ENCODE measurements around the gene SPAG5. TPM values are rescaled to one million over a fixed set of nuclear protein-coding genes. Genes with fewer than 3 reads are reported as not detected.
A peak's percentile ranks its signal among the peaks of the same experiment; 100 is the strongest.

Gene SPAG5
- total RNA-seq, 4 donors from 2014 or later = 1.4 to 4.9 (median 2.6) TPM

- ATAC-seq = no peak
- WGBS, 2 donors (ENCODE audit: low coverage in 1 of 2) = 83 to 95% methylated on average over 2 to 3 of the region's 3 CpGs
- peaks cover 0 to 73% of the 10 kb centered on the region in 2 donors for H3K36me3 ChIP-seq
Measured at GRCh38 chr17:28563475-28563874, 35.4 kb downstream of the SPAG5 start.

GRCh38 chr17:28555022-28555421, 43.8 kb downstream of the SPAG5 start:
- H3K4me3 ChIP-seq = no peak overlapping the region
- no peak for ATAC-seq
- H3K36me3 ChIP-seq = peaks cover 0 to 70% of the 10 kb centered on the region in 2 donors

More at GRCh38 chr17:28563475-28563874, 35.4 kb downstream of the SPAG5 start:
- no peak overlapping the region for H3K4me3 ChIP-seq
- no peaks in the 10 kb centered on the region for H3K27me3 ChIP-seq
- H3K27ac ChIP-seq = no peak overlapping the region
- H3K4me1 ChIP-seq = peaks cover 0 to 15% (median 0%) of the 10 kb centered on the region in 3 donors
- H3K9me3 ChIP-seq = no peaks in the 10 kb centered on the region
- TF ChIP-seq POLR2AphosphoS5 (IDR thresholded peaks at IDR 0.05) (no peak), CTCF (IDR thresholded peaks at IDR 0.05) (no peak), POLR2A (IDR thresholded peaks at IDR 0.05) (no peak), EP300 (IDR thresholded peaks at IDR 0.05) (no peak)

GRCh38 chr17:28554565-28554964, 44.3 kb downstream of the SPAG5 start:
- peaks cover 0 to 36% (median 13%) of the 10 kb centered on the region in 3 donors for H3K4me1 ChIP-seq
- TF ChIP-seq CTCF (IDR thresholded peaks at IDR 0.05) = no peak
- TF ChIP-seq POLR2A (IDR thresholded peaks at IDR 0.05) = no peak
- TF ChIP-seq POLR2AphosphoS5 (IDR thresholded peaks at IDR 0.05) = no peak
- no peak for TF ChIP-seq EP300 (IDR thresholded peaks at IDR 0.05)
- H3K27me3 ChIP-seq = no peaks in the 10 kb centered on the region
- H3K27ac ChIP-seq = no peak overlapping the region
- 83% methylated on average over 2 of the region's 6 CpGs; no CpG with 5 or more reads in 1 of the 2 donors for WGBS, 2 donors (ENCODE audit: low coverage in 1 of 2)
- H3K9me3 ChIP-seq = no peaks in the 10 kb centered on the region
- no peak for ATAC-seq
- H3K4me3 ChIP-seq = no peak overlapping the region
- peaks cover 0 to 65% of the 10 kb centered on the region in 2 donors for H3K36me3 ChIP-seq

More at GRCh38 chr17:28555022-28555421, 43.8 kb downstream of the SPAG5 start:
- Histone ChIP-seq H3K27me3 (no peaks in the 10 kb centered on the region), H3K27ac (no peak overlapping the region), H3K9me3 (no peaks in the 10 kb centered on the region), H3K4me1 (peaks cover 0 to 31% (median 13%) of the 10 kb centered on the region in 3 donors)
- TF ChIP-seq CTCF (IDR thresholded peaks at IDR 0.05) (no peak), POLR2AphosphoS5 (IDR thresholded peaks at IDR 0.05) (no peak), POLR2A (IDR thresholded peaks at IDR 0.05) (no peak), EP300 (IDR thresholded peaks at IDR 0.05) (no peak)
- 91 to 96% methylated on average over 1 to 3 of the region's 3 CpGs for WGBS, 2 donors (ENCODE audit: low coverage in 1 of 2)

- 70 to 81% methylated on average over 1 to 4 of the region's 5 CpGs for WGBS, 2 donors (ENCODE audit: low coverage in 1 of 2)
- ATAC-seq = no peak
- Histone ChIP-seq H3K9me3 (no peaks in the 10 kb centered on the region), H3K27ac (peak overlapping the region in 3 of 4 donors; percentile 78 to 80 (median 79)), H3K36me3 (peaks cover 0 to 50% of the 10 kb centered on the region in 2 donors), H3K27me3 (no peaks in the 10 kb centered on the region), H3K4me1 (peaks cover 0 to 48% (median 16%) of the 10 kb centered on the region in 3 donors), H3K4me3 (peak overlapping the region in 1 of 2 donors; percentile 91)
- TF ChIP-seq CTCF (IDR thresholded peaks at IDR 0.05) (no peak), EP300 (IDR thresholded peaks at IDR 0.05) (no peak), POLR2A (IDR thresholded peaks at IDR 0.05) (no peak), POLR2AphosphoS5 (IDR thresholded peaks at IDR 0.05) (no peak)
Measured at GRCh38 chr17:28553000-28553505, 45.8 kb downstream of the SPAG5 start.

Measured in gastroesophageal sphincter (tissue), 4 donors.